Upper lobe of left lung (tissue), 4 donors: ENCODE data around the gene TBC1D16.

Experiments used
- EP300 ChIP-seq, 4 donors: sonication (generic); formaldehyde crosslinking; IDR thresholded peaks; one replicate each; pipeline ENCODE4 v1.5.1; 2017; ENCODE audit warnings: antibody characterized with exemption in 4 of 4, control low read depth in 2 of 4
- TF ChIP-seq, protein P1 (sequence below), 6 experiments: fragments of 450-650 bp in 4 of 6; fragments of 200-600 bp in 2 of 6; sonication (generic) in 2 of 6; IDR thresholded peaks; one replicate each; pipeline ENCODE4 v1.5.1; 2016 to 2019; ENCODE audit warnings: antibody characterized with exemption in 6 of 6

DNA sequence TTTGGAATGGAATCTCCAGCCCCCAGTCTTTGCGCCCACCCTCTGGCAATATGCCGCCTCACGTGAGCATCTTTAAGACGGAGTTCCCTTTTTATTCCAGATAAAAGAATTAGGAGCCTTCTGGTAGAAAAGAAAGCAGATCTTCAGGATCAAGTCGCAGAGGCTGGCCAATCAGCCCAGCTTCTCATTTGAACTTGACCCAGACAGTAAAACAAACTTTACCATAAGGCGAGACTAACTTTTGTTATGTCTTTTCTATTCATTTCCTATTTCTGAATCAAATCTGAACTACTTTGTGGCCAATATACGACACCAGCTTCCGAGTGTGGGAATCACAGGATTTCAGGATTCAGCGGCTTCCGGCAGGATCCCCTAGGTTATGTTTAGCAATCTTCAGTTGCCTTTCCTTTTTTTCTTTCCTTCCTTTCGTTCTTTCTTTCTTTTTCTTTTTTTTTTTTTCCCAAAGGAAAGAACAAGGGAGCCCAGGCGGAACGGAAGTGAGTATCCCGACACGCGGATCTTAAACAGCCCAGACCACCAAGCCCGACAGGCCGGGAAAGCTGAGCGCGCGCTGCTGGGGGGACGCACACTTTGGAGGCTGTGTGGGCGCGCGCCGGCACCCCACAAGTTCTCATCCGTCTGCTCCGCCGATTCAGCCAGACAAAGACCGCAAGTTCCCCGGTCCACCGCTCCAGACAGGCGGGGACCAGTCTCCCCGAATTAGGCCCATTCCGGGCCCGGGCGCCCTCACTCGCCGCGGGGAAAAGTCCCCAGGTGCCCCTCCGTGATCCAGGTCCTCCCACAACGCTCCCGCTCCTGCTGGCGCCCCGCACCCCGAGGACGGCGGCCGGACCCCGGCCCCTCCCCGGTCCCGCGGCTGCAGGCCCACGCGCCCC lies 633 bp downstream of the TBC1D16 start:
- TF ChIP-seq, protein P1, sequence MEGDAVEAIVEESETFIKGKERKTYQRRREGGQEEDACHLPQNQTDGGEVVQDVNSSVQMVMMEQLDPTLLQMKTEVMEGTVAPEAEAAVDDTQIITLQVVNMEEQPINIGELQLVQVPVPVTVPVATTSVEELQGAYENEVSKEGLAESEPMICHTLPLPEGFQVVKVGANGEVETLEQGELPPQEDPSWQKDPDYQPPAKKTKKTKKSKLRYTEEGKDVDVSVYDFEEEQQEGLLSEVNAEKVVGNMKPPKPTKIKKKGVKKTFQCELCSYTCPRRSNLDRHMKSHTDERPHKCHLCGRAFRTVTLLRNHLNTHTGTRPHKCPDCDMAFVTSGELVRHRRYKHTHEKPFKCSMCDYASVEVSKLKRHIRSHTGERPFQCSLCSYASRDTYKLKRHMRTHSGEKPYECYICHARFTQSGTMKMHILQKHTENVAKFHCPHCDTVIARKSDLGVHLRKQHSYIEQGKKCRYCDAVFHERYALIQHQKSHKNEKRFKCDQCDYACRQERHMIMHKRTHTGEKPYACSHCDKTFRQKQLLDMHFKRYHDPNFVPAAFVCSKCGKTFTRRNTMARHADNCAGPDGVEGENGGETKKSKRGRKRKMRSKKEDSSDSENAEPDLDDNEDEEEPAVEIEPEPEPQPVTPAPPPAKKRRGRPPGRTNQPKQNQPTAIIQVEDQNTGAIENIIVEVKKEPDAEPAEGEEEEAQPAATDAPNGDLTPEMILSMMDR (IDR thresholded peaks at IDR 0.05): no peak
- TF ChIP-seq EP300 (IDR thresholded peaks at IDR 0.05): no peak
